SK-N-SH (cell line): Measurements from ENCODE around the gene PARP15. TPM values are rescaled to one million over a fixed set of nuclear protein-coding genes. Genes with fewer than 3 reads are reported as not detected.

Experiments used
- CTCF ChIA-PET: fragments of 300-600, 350-600 bp; formaldehyde crosslinking; extraction: SDS; loops from one replicate; lab custom pipeline; 2021; lab: Yijun Ruan, JAX
- POLR2A ChIA-PET: fragments of 350-600 bp; sonication (Branson Sonifier 250); formaldehyde crosslinking; extraction: SDS; loops from one replicate; lab custom pipeline; 2020; ENCODE audit warnings: antibody characterized with exemption, inconsistent platforms; lab: Yijun Ruan, JAX
- DNase-seq: peaks from one replicate; pipeline ENCODE4 v3.0.0; 2012
- H2AFZ ChIP-seq: fragments of 200-600 bp; sonication (generic); 2 replicates; pipeline ENCODE4 v1.8.1; 2016; ENCODE audit warnings: antibody characterized with exemption, mild to moderate bottlenecking, low read depth
- H3F3A ChIP-seq: fragments of 200-600 bp; sonication (generic); replicated peaks from 2 replicates; pipeline ENCODE3; 2016; ENCODE audit warnings: antibody characterized with exemption, mild to moderate bottlenecking; ENCODE audit not compliant: insufficient read depth
- H3K27ac ChIP-seq, 2 experiments: fragments of 200-500 bp in 1 of 2; fragments of 200-600 bp in 1 of 2; sonication (Bioruptor generic) in 1 of 2; sonication (generic), shearing (Covaris generic) in 1 of 2; 2 replicates each; pipeline versions ENCODE4 v1.5.1 to v1.6.1; 2014 to 2016; ENCODE audit warnings: low read depth in 2 of 2, inconsistent platforms in 1 of 2, low read length in 1 of 2, mild to moderate bottlenecking in 1 of 2, mixed read lengths in 1 of 2
- H3K27me3 ChIP-seq: fragments of 200-600 bp; sonication (generic), shearing (Covaris generic); 2 replicates; pipeline ENCODE4 v1.6.1; 2016; ENCODE audit warnings: mixed run types; ENCODE audit not compliant: insufficient read depth
- H3K36me3 ChIP-seq, 2 experiments: fragments of 200-500 bp in 1 of 2; fragments of 200-600 bp in 1 of 2; sonication (Bioruptor generic) in 1 of 2; sonication (generic) in 1 of 2; replicated peaks in 1 of 2; 2 replicates each; pipeline versions ENCODE3 to v1.5.1; 2014 to 2016; ENCODE audit warnings: low read length in 1 of 2, mild to moderate bottlenecking in 1 of 2; ENCODE audit not compliant: insufficient read depth in 2 of 2, control insufficient read depth in 1 of 2
- H3K4me1 ChIP-seq, 2 experiments: fragments of 200-500 bp in 1 of 2; fragments of 200-600 bp in 1 of 2; sonication (Bioruptor generic) in 1 of 2; sonication (generic), shearing (Covaris generic) in 1 of 2; 2 replicates each; pipeline versions ENCODE4 v1.5.1 to v1.6.1; 2014 to 2016; ENCODE audit warnings: low read depth in 1 of 2, low read length in 1 of 2, mixed run types in 1 of 2; ENCODE audit not compliant: insufficient read depth in 2 of 2, control insufficient read depth in 1 of 2
- H3K4me2 ChIP-seq: fragments of 200-600 bp; sonication (generic), shearing (Covaris generic); 2 replicates; pipeline ENCODE4 v1.6.1; 2017; ENCODE audit warnings: mixed run types
- H3K4me3 ChIP-seq, 2 experiments: fragments of 200-500 bp in 1 of 2; fragments of 200-600 bp in 1 of 2; sonication (Bioruptor generic) in 1 of 2; sonication (generic), shearing (Covaris generic) in 1 of 2; 2 replicates each; pipeline versions ENCODE4 v1.5.1 to v1.8.1; 2014 to 2016; ENCODE audit warnings: low read depth in 2 of 2, inconsistent platforms in 1 of 2, low read length in 1 of 2, mild to moderate bottlenecking in 1 of 2, mixed read lengths in 1 of 2, moderate library complexity in 1 of 2
- H3K79me2 ChIP-seq: fragments of 200-600 bp; sonication (generic); 2 replicates; pipeline ENCODE4 v1.8.1; 2017; ENCODE audit warnings: mild to moderate bottlenecking; ENCODE audit not compliant: insufficient read depth
- H3K9ac ChIP-seq: fragments of 200-600 bp; sonication (generic); 2 replicates; pipeline ENCODE4 v1.6.1; 2017; ENCODE audit warnings: mixed run types
- H3K9me2 ChIP-seq: fragments of 200-600 bp; sonication (generic); 2 replicates; pipeline ENCODE4 v1.6.1; 2017; ENCODE audit warnings: mixed run types
- H3K9me3 ChIP-seq: fragments of 200-600 bp; sonication (generic); 2 replicates; pipeline ENCODE4 v1.6.1; 2017; ENCODE audit warnings: mixed run types, mild to moderate bottlenecking, moderate library complexity
- H4K20me1 ChIP-seq: fragments of 200-600 bp; sonication (generic); 2 replicates; pipeline ENCODE4 v1.6.1; 2017; ENCODE audit warnings: mild to moderate bottlenecking, mixed run types; ENCODE audit not compliant: insufficient read depth
- FOXM1 ChIP-seq: IDR thresholded peaks from 2 replicates; pipeline ENCODE4 v1.4.0; 2012; ENCODE audit warnings: low read depth, mild to moderate bottlenecking
- GABPA ChIP-seq: IDR thresholded peaks from 2 replicates; pipeline ENCODE4 v1.4.0; 2012; ENCODE audit warnings: low read depth, mild to moderate bottlenecking
- MXI1 ChIP-seq: IDR thresholded peaks from 2 replicates; pipeline ENCODE4 v1.6.1; 2012; ENCODE audit warnings: mild to moderate bottlenecking, low read depth, low read length, improper control_type of control experiment
- NFIC ChIP-seq: IDR thresholded peaks from 2 replicates; pipeline ENCODE4 v1.4.0; 2012; ENCODE audit warnings: borderline replicate concordance
- NRF1 ChIP-seq: IDR thresholded peaks from 2 replicates; pipeline ENCODE4 v1.6.1; 2012; ENCODE audit warnings: low read depth, mild to moderate bottlenecking, low read length
- POLR2AphosphoS5 ChIP-seq: IDR thresholded peaks from 2 replicates; pipeline ENCODE4 v1.6.1; 2012; ENCODE audit warnings: low read depth, low read length
- RCOR1 ChIP-seq: fragments of 150-350 bp; IDR thresholded peaks from 2 replicates; pipeline ENCODE4 v1.6.1; 2017; ENCODE audit warnings: antibody characterized with exemption, low read length
- RFX5 ChIP-seq: IDR thresholded peaks from 2 replicates; pipeline ENCODE4 v1.6.1; 2012; ENCODE audit warnings: mild to moderate bottlenecking, improper control_type of control experiment, low read length
- SMC3 ChIP-seq: IDR thresholded peaks from 2 replicates; pipeline ENCODE4 v1.6.1; 2012; ENCODE audit warnings: low read depth, low read length, improper control_type of control experiment
- whole genome bisulfite sequencing: methylation state at CpG from one replicate; pipeline ENCODE4 v1.1.6; 2017; ENCODE audit warnings: low lambda C conversion rate; 5-methylcytosine and 5-hydroxymethylcytosine counted together
- polyA plus RNA-seq, 3 experiments: library from polyadenylated mRNA; depleted of rRNA; stranded (reverse); fragments of >200 nt; gene quantifications; 2 replicates each; pipeline ENCODE4 v1.2.3, GENCODE V29; 2012
- TF ChIP-seq, protein P1 (sequence below): fragments of 150-350 bp; IDR thresholded peaks from 2 replicates; pipeline ENCODE4 v1.6.1; 2016; ENCODE audit warnings: mild to moderate bottlenecking, low read depth, low read length
- TF ChIP-seq, protein P2 (sequence below): IDR thresholded peaks from 2 replicates; pipeline ENCODE4; 2012
- TF ChIP-seq, protein P3 (sequence below): IDR thresholded peaks from 2 replicates; pipeline ENCODE4 v1.4.0; 2012; ENCODE audit warnings: low read depth, borderline replicate concordance
- TF ChIP-seq, protein P4 (sequence below): IDR thresholded peaks from 2 replicates; pipeline ENCODE4 v1.6.1; 2012; ENCODE audit warnings: mild to moderate bottlenecking, low read depth, low read length, moderate library complexity

PARP15 gene
- polyA plus RNA-seq, 1 of the 3 experiments (the other 2 are of a cell fraction), result not detected

DNA sequence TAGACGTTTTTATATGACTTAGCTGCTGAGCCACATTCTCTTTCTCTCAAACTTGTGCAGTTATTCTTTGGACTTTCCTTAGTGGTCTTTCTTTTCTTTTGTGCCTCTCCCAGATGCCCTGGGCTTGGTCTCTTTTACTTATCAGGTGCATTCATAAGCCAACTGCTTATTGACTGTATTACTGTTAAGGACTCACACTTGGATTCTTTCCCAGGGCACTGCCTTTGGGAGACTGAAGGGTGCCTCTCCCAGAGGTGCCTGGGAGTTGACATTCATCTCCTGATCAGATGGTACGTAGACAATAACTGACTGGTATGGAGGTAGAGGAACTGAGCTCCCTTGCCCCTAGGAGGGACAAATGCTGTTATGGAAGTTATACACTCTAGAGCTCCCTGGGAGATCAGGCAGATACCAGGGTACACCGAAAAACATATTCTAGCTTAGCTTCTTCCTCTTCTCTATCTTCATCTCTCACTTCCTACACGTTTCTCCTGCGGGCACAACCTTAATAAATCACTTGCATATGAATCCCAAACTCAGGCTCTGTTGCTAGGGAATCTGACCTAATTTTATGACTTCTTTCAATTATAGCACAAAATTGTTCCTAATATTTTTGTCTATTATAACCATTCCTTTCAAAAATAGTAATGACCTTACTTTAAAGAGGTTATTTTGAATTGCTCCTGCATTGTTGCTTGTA is 24.7 kb downstream of the PARP15 start:
- WGBS, result 23% methylated on average over 5 of the region's 5 CpGs
- no peaks in the 10 kb centered on the region for H3K27me3 ChIP-seq
- H2AFZ ChIP-seq, result no peak overlapping the region

DNA sequence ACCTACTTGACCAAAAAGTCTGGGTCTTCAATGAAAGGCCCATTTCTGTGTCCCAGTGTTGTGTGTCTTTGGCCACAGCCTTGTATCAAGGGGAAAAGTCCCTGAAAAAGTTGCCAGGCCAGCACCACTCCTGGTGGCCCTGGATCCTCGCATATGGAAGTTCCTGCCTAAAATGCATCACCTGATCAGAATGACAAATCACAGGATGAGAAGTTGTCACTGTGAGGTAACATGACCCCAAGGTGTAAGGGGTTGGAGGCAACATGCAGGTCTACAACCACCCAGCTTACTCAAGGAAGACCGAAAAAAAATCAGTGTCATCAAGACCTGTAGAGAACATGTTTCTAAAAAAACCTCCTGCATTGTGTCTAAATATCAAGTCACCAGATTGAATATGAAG is 25.6 kb downstream of the PARP15 start:
- Histone ChIP-seq H2AFZ (no peak overlapping the region), H3K4me1 (no peaks in the 10 kb centered on the region), H4K20me1 (no peaks in the 10 kb centered on the region), H3K27ac (no peak overlapping the region), H3K4me2 (no peak overlapping the region), H3K79me2 (no peaks in the 10 kb centered on the region), H3K4me3 (no peak overlapping the region), H3K36me3 (no peaks in the 10 kb centered on the region), H3K9ac (no peak overlapping the region), H3K9me2 (no peaks in the 10 kb centered on the region), H3K9me3 (no peaks in the 10 kb centered on the region), H3K27me3 (no peaks in the 10 kb centered on the region), H3F3A (no peaks in the 10 kb centered on the region)
- TF ChIP-seq FOXM1 (no peak), POLR2AphosphoS5 (no peak), GABPA (no peak), NRF1 (no peak)
- TF ChIP-seq, protein P1, sequence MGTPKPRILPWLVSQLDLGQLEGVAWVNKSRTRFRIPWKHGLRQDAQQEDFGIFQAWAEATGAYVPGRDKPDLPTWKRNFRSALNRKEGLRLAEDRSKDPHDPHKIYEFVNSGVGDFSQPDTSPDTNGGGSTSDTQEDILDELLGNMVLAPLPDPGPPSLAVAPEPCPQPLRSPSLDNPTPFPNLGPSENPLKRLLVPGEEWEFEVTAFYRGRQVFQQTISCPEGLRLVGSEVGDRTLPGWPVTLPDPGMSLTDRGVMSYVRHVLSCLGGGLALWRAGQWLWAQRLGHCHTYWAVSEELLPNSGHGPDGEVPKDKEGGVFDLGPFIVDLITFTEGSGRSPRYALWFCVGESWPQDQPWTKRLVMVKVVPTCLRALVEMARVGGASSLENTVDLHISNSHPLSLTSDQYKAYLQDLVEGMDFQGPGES, result no peak
- TF ChIP-seq, protein P2, sequence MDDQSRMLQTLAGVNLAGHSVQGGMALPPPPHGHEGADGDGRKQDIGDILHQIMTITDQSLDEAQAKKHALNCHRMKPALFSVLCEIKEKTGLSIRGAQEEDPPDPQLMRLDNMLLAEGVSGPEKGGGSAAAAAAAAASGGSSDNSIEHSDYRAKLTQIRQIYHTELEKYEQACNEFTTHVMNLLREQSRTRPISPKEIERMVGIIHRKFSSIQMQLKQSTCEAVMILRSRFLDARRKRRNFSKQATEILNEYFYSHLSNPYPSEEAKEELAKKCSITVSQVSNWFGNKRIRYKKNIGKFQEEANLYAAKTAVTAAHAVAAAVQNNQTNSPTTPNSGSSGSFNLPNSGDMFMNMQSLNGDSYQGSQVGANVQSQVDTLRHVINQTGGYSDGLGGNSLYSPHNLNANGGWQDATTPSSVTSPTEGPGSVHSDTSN, result no peak
- TF ChIP-seq, protein P3, sequence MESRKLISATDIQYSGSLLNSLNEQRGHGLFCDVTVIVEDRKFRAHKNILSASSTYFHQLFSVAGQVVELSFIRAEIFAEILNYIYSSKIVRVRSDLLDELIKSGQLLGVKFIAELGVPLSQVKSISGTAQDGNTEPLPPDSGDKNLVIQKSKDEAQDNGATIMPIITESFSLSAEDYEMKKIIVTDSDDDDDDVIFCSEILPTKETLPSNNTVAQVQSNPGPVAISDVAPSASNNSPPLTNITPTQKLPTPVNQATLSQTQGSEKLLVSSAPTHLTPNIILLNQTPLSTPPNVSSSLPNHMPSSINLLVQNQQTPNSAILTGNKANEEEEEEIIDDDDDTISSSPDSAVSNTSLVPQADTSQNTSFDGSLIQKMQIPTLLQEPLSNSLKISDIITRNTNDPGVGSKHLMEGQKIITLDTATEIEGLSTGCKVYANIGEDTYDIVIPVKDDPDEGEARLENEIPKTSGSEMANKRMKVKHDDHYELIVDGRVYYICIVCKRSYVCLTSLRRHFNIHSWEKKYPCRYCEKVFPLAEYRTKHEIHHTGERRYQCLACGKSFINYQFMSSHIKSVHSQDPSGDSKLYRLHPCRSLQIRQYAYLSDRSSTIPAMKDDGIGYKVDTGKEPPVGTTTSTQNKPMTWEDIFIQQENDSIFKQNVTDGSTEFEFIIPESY, result no peak
- TF ChIP-seq, protein P4, sequence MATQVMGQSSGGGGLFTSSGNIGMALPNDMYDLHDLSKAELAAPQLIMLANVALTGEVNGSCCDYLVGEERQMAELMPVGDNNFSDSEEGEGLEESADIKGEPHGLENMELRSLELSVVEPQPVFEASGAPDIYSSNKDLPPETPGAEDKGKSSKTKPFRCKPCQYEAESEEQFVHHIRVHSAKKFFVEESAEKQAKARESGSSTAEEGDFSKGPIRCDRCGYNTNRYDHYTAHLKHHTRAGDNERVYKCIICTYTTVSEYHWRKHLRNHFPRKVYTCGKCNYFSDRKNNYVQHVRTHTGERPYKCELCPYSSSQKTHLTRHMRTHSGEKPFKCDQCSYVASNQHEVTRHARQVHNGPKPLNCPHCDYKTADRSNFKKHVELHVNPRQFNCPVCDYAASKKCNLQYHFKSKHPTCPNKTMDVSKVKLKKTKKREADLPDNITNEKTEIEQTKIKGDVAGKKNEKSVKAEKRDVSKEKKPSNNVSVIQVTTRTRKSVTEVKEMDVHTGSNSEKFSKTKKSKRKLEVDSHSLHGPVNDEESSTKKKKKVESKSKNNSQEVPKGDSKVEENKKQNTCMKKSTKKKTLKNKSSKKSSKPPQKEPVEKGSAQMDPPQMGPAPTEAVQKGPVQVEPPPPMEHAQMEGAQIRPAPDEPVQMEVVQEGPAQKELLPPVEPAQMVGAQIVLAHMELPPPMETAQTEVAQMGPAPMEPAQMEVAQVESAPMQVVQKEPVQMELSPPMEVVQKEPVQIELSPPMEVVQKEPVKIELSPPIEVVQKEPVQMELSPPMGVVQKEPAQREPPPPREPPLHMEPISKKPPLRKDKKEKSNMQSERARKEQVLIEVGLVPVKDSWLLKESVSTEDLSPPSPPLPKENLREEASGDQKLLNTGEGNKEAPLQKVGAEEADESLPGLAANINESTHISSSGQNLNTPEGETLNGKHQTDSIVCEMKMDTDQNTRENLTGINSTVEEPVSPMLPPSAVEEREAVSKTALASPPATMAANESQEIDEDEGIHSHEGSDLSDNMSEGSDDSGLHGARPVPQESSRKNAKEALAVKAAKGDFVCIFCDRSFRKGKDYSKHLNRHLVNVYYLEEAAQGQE, result no peak
- no peak for DNase-seq
- 43% methylated on average over 2 of the region's 2 CpGs for WGBS
- ChIA-PET POLR2A (no interaction called here), CTCF (no interaction called here)

More for the DNA sequence above, 24.7 kb downstream of the PARP15 start:
- H3K4me3 ChIP-seq, result no peak overlapping the region
- no peak overlapping the region for H3K4me2 ChIP-seq
- no peak overlapping the region for H3K9ac ChIP-seq
- no peaks in the 10 kb centered on the region for H3K9me3 ChIP-seq
- H3K36me3 ChIP-seq, result no peaks in the 10 kb centered on the region
- H3K9me2 ChIP-seq, result no peaks in the 10 kb centered on the region
- H3K27ac ChIP-seq, result no peak overlapping the region
- TF ChIP-seq NFIC (no peak), MXI1 (no peak), RFX5 (no peak), RCOR1 (no peak), GABPA (no peak), SMC3 (no peak)
- ChIA-PET POLR2A (no interaction called here), CTCF (no interaction called here)
- no peak for DNase-seq
- no peaks in the 10 kb centered on the region for H3K79me2 ChIP-seq
- no peaks in the 10 kb centered on the region for H4K20me1 ChIP-seq
- no peaks in the 10 kb centered on the region for H3F3A ChIP-seq
- H3K4me1 ChIP-seq, result no peaks in the 10 kb centered on the region
